SIG-M5 treated with dmso at 0.1 percent for 504 hours (cell line): ENCODE results near the gene COPS9.

Experiments
- DNase-seq: peaks from one replicate; lab custom pipeline; 2025; ENCODE audit not compliant: unreplicated experiment; lab: John Stamatoyannopoulos, UW

The COPS9 gene

DNA sequence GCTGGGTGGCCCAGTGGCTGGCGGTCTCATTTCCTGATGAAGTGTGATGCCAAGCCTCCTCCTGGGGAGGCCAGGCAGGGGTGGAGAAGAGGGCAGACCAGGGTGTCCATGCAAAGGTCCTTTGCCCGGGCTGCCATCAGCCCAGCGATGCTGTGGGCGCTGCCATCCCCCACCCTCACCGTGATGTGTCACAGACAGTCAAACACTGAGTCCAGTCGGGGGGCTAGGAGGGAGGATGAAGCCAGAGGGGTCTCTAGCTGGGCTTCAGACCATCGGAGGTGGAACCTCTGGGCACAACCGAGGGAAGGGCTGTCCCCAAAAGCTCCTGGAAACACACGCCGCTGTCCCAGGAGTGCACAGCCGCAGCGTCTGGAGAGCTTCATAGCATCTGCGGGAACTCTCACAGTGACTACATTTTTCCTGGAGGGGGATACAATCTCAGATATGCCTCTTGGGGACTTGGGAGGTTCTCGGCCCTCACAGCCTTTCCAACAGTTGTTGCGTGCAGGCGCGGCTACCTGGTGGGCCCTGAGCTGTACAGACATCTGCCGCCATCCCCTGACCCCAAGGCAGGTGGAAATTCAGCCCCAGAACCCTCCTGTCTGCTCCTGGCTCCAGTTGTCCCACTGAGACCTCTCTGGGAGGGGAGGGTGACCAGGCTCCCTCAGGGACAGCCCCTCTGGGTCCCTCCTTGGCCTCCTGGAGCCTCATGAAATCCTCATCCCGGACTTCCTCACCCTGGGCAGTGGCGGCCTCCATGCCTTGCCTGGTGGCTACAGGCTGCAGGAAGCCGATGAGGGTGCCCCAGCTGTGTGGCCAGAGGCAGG lies 30.9 kb upstream of the COPS9 start:
- no peak for DNase-seq

GRCh38 chr2:240166191-240166590 lies 30.1 kb upstream of the COPS9 start:
- DNase-seq: no peak

GRCh38 chr2:240165661-240166060 lies 29.6 kb upstream of the COPS9 start:
- no peak for DNase-seq

DNA sequence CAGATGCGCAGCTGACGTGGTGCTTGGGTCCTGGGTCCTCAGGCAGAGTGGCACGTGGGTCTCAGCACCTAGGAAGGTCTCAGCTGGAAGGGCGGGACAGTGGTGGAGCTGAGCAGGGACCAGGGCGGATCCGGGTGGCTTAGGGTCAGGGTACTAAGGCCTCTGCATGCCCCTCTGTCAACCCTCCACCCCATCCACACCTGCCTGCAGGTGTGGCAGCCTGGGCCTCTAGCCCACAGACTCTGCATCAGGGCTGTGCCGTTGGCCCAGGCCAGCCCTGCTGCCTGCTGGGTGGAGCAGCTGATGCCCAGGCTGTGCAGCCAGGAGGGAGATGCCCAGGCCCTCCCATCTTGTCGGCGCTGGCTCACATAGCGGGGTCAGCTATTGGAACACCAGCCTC lies 28.9 kb upstream of the COPS9 start:
- DNase-seq: no peak

DNA sequence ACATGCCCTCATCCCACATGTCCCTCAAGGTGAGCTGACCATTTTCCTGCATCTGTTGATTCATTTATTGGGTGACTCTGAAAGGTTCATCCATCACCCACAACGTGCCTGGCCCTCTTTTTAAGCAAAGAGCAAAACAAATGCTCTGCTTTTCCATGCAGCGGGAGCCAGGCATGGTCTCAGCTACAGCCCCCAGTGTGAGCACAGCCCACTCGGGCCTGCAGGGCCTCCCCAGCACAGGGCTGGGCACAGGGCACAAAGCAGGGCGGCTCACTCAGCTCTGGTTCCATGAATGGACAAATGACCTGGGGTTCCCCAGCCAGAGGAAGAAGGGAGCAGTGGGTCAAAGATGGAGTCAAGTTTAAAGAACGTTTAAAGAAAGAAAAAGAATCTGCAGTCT lies 28.5 kb upstream of the COPS9 start:
- DNase-seq: no peak

GRCh38 chr2:240163844-240164574 lies 27.9 kb upstream of the COPS9 start:
- no peak for DNase-seq

DNA sequence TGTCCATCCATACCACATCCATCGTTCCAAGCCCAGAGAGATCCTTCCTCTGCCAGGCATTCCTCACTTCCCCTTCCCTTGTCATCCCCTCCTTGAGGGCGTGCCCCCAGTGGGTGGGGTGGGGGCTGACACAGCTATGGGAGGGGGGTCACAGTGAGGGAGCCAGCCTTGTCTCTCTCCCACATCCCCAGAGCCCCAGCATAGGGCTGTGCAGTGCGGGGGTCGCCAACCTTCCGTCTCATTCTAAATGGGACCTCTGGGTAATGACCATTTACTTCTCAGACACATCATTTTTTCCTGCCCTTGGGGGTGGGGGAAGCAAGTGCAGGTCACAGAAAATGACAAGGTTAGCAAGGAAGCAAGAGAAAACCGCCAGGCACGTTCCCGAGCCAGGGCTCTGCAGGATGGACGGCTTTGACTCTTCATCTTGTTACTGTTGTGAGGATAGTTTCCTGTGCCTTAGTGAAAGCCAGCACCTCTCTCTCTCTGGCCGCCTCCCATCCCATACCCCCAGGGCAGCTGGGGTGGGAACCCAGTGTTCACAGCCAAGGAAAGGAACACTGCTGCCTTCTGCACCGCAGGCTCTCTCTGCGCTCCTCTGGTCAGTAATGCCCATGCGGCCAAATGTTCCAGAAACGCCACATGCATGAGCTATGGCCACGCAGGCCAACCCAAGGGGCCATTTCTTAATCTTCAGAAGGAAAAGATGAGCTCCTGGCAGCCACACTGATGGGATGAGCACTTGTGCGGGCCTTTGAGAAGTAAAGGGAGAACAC lies 27.0 kb upstream of the COPS9 start:
- no peak for DNase-seq

DNA sequence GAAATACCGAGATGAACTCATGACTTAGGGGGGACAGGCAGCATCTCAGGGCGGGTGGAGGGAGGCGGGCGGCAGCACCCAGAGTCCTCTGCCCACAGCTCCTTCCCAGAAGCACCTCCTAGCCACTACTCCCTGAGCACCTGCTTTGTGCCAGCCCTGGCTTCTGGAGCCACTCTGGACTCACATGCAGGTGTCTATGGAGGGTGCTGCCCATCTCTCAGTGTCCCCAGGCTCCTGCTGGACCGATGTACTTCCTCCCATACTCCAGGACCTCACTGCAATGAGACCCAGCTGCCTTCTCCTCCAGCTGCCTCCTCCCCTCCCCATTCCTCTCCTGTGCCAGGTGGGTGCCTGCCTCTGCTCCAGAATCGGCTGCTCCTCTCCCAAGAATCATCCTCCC lies 26.4 kb upstream of the COPS9 start:
- DNase-seq: no peak

DNA sequence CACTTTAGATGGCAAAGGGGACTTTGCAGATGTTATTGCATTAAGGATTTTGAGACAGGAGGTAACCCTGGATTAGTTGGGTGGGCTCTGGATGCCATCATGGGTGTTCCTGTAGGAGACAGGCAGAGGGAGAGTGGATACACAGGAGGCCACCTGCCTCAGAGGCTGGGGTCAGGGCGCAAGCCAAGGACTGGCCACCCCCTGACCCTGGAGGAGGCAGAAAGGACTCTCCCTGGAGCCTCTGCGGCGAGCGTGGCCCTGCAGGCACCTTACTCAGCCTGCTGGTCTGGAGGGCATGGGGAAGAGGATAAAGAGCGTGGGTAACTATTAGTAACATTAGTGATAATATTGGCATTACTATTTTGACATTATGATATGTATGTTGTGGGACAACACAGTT lies 25.9 kb upstream of the COPS9 start:
- no peak for DNase-seq

DNA sequence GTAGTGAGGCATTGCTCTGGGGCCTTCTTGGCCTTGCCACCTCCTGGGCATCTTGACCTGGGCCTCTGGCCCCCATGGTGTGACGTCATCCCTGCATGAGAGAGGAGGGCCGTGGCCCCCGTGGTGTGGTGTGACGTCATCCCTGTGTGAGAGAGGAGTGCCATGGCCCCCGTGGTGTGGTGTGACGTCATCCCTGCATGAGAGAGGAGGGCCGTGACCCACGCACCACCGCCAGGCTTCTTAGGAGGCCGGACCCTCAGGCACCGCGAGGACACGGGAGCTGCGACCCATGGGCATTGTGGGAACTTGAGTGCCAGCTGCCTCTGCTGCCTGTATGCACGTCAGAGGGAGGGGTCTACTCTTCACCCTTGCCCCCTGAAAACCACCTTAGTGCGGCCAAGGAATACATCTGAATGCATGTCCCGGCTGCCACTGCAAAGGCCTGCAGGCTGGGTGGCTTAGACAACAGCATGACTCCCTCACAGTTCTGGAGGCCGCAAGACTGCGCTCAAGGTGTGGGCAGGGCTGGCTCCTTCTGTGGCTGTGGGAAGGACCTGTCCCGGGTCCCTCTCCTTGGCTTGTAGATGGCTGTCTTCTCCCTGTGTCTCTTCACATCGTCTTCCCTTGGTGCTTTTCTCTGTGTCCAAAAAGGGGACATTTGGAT lies 25.1 kb upstream of the COPS9 start:
- no peak for DNase-seq

GRCh38 chr2:240160291-240161086 lies 24.4 kb upstream of the COPS9 start:
- no peak for DNase-seq

GRCh38 chr2:240159251-240159839 lies 23.2 kb upstream of the COPS9 start:
- no peak for DNase-seq

- no peak for DNase-seq
Observed at GRCh38 chr2:240157147-240157470, 21.0 kb upstream of the COPS9 start.

- DNase-seq: no peak
Observed at GRCh38 chr2:240156435-240157146, 20.5 kb upstream of the COPS9 start.

GRCh38 chr2:240155745-240156390 lies 19.8 kb upstream of the COPS9 start:
- no peak for DNase-seq

DNA sequence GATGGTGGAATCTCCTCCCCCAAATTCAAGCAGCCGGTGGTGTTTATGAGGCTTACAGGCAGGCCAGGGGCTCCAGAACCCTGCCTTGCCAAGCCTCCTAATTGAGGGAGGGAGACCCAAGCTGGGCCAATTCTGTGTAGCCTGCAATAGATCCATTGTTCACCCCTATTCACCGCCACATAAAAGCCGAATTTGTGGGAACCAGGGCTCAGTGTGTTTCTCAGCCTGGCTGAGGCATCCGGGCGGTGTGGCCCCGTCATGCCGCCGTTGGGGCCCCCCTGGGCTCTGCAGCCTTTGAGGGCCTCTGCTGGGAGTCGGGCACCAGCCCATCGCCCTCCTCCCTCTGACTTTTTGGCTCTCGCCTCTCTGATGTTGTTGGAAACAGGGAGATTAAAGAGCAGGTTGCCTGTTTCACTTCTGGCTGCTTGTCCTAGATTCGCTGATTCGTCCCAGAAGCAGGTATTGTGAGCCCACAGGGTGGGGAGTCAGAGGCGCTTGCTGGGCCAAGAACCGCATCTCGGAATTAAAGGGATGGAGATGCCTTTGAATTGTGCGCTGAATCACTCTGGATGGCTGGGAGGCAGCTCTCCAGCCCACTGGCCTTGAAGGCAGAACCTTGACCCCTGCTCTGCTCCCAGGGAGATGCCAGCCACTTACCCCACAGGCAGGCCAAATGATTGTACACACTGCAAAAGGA lies 19.1 kb upstream of the COPS9 start:
- DNase-seq: no peak

GRCh38 chr2:240154606-240155005 lies 18.5 kb upstream of the COPS9 start:
- no peak for DNase-seq

DNA sequence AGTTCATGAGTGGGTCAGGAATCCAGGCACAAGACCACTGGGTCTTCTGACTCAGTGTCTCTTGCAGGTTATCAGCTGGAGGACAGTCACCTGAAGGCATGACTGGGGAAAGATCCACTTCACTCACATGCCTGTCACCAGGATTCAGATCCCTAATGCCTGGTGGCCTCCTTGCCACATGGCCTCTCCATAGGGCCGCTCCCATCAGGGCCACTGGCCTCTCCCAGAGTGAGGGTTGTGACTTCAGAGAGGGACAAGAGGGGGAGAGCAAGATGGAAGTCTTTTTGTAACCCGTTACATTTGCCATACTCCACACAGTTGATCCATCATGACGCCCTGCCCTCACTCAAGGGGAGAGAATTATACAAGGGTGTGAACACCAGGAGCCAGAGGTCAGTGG lies 17.3 kb upstream of the COPS9 start:
- no peak for DNase-seq
